Measurements from ENCODE around the gene CRELD1. TPM values are rescaled to one million over a fixed set of nuclear protein-coding genes. Genes with fewer than 3 reads are reported as not detected.

CRELD1 gene
- total and polyA plus RNA-seq, 2 of the 4 experiments (the other 2 are of a cell fraction), result 8.6 to 25.7 TPM

GRCh38 chr3:9951962-9952805 lies 18.6 kb downstream of the CRELD1 start, which contains the start of gene PRRT3:
PRRT3 (minus strand) TSS chr3:9952408; CDS start chr3:9950115, 2,293 bp downstream.
- H3K4me1 ChIP-seq (ENCODE audit: control insufficient read depth, insufficient read depth, low read length), result peaks cover 7% of the 10 kb centered on the region
- no peaks in the 10 kb centered on the region for H3K9me3 ChIP-seq (ENCODE audit: control insufficient read depth, insufficient read depth, low read length)
- no peak within 1 kb of the TSS for H3K56ac ChIP-seq (ENCODE audit: extremely low read depth, insufficient read depth, low read length)
- peak within 1 kb of the TSS; percentile 93 for H2AK9ac ChIP-seq (replicated peaks; ENCODE audit: low read depth, low read length, poor library complexity)
- H3K9ac ChIP-seq (ENCODE audit: low read depth, low read length), result no peak within 1 kb of the TSS
- H4K5ac ChIP-seq (ENCODE audit: low read depth, low read length), result no peak within 1 kb of the TSS
- no peak within 1 kb of the TSS; the same call in 1 of the 2 replicates for H3K27ac ChIP-seq (ENCODE audit: insufficient read depth, low read length)
- peak within 1 kb of the TSS; percentile 56; the same call in 1 of the 2 replicates for H2AK5ac ChIP-seq (ENCODE audit: low read depth, low read length)
- peak within 1 kb of the TSS; percentile 41; the same call in 1 of the 2 replicates for H3K14ac ChIP-seq (replicated peaks; ENCODE audit: low read depth, low read length)
- peak within 1 kb of the TSS; percentile 9; the same call in 1 of the 2 replicates for H2BK120ac ChIP-seq (ENCODE audit: low read depth, low read length)
- H2BK5ac ChIP-seq (ENCODE audit: low read depth, low read length, poor library complexity, severe bottlenecking), result no peak within 1 kb of the TSS
- peaks cover 6% of the 10 kb centered on the region for H3K9me1 ChIP-seq (ENCODE audit: insufficient read depth, low read length)
- peak within 1 kb of the TSS; percentile 6 for H3K23ac ChIP-seq (ENCODE audit: low read depth, low read length)
- DNase-seq (peak; percentile 30), ATAC-seq (ENCODE audit: low read depth) (peak; percentile 89)
- H2BK20ac ChIP-seq (ENCODE audit: low read depth, low read length), result no peak within 1 kb of the TSS
- in situ Hi-C loops (cut with MboI; ENCODE audit: low sequenced_read_pairs) (no loop called here), intact Hi-C loops (cut with micrococcal nuclease) (no loop called here), dilution Hi-C loops (cut with HindIII; ENCODE audit: low sequenced_read_pairs, unreplicated experiment) (no loop called here)
- no peak within 1 kb of the TSS for H3K18ac ChIP-seq (ENCODE audit: low read depth, low read length)
- no peak within 1 kb of the TSS for H2BK15ac ChIP-seq (ENCODE audit: low read depth, low read length)
- H3K27me3 ChIP-seq (ENCODE audit: control insufficient read depth, insufficient read depth, low read length), result no peaks in the 10 kb centered on the region
- peak within 1 kb of the TSS; percentile 31 for H3K4ac ChIP-seq (ENCODE audit: low read depth, low read length)
- H3K4me3 ChIP-seq (ENCODE audit: insufficient read depth, low read depth, low read length), result peak within 1 kb of the TSS; percentile 72
- H2AFZ ChIP-seq (replicated peaks; ENCODE audit: low read length, poor library complexity), result peak within 1 kb of the TSS; percentile 97
- BruUV-seq (replicated peaks), result no TSS peak
- H3K36me3 ChIP-seq (ENCODE audit: control insufficient read depth, insufficient read depth, low read length), result no peaks in the 10 kb centered on the region; the same call in 1 of the 2 replicates
- H4K91ac ChIP-seq (ENCODE audit: insufficient read depth, low read depth, low read length), result peak within 1 kb of the TSS; percentile 49; the same call in 1 of the 2 replicates
- peak within 1 kb of the TSS; percentile 65 for H3K4me2 ChIP-seq (ENCODE audit: low read depth, low read length)
- no peaks in the 10 kb centered on the region; the same call in 1 of the 2 replicates for H4K20me1 ChIP-seq (ENCODE audit: insufficient read depth, low read length)
- TF ChIP-seq, protein P1, sequence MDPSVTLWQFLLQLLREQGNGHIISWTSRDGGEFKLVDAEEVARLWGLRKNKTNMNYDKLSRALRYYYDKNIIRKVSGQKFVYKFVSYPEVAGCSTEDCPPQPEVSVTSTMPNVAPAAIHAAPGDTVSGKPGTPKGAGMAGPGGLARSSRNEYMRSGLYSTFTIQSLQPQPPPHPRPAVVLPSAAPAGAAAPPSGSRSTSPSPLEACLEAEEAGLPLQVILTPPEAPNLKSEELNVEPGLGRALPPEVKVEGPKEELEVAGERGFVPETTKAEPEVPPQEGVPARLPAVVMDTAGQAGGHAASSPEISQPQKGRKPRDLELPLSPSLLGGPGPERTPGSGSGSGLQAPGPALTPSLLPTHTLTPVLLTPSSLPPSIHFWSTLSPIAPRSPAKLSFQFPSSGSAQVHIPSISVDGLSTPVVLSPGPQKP (IDR thresholded peaks at IDR 0.05; ENCODE audit: borderline replicate concordance, low read depth, low read length), result no peak
- peak; percentile 72 for TF ChIP-seq RCOR1 (IDR thresholded peaks at IDR 0.05; ENCODE audit: insufficient replicate concordance, low read length)
- ChIA-PET CTCF (no interaction called here), POLR2A (ENCODE audit: unreplicated experiment) (no interaction called here)
- peak within 1 kb of the TSS; percentile 59 to 60; a peak in 2 of 4 replicates for H4K8ac ChIP-seq (ENCODE audit: low read depth in 2 of 2, low read length in 2 of 2)
- no peaks in the 10 kb centered on the region for H3K79me1 ChIP-seq (ENCODE audit: low read depth in 1 of 2, low read length in 2 of 2)
- WGBS, 2 experiments (ENCODE audit: extremely low coverage in 2 of 2, insufficient read length in 1 of 2), result 20% methylated on average over 1 of the region's 52 CpGs; no CpG with 5 or more reads in 1 of the 2 experiments

Measured in IMR-90 (cell line).